A549 (cell line): Measurements from ENCODE around the gene HDAC2. TPM values are rescaled to one million over a fixed set of nuclear protein-coding genes. Genes with fewer than 3 reads are reported as not detected.

Source experiments
- ATAC-seq, 2 experiments: fragments of 200-7000 bp in 1 of 2; fragments of >200 bp in 1 of 2; cut with Nextera tagmentation in 1 of 2; cut with Tn5 transposase in 1 of 2; 3 replicates each; pipeline versions ENCODE4 v1.8.0 to v1.9.1; 2018 to 2020; ENCODE audit warnings: mild to moderate bottlenecking in 1 of 2, moderate library complexity in 1 of 2
- CTCF ChIA-PET: fragments of 300-600 bp; sonication (Branson Sonifier 250); formaldehyde crosslinking; extraction: SDS; loops from one replicate; lab custom pipeline; 2021; ENCODE audit warnings: antibody characterized with exemption, inconsistent platforms; lab: Yijun Ruan, JAX
- POLR2A ChIA-PET: fragments of 350-600 bp; formaldehyde crosslinking; extraction: SDS; loops from one replicate; lab custom pipeline; 2021; ENCODE audit warnings: antibody characterized with exemption, inconsistent platforms; lab: Yijun Ruan, JAX
- DNase-seq, 2 experiments: peaks; one replicate each; pipeline versions ENCODE4 v3.0.0 to v3.0.0-alpha.2; 2011 to 2016; ENCODE audit warnings: low read depth in 1 of 2, low spot score in 1 of 2
- FAIRE-seq: peaks from 2 replicates; lab custom pipeline; 2011; peaks lifted over from hg19 to GRCh38; lab: Jason Lieb, UNC
- H3K27ac ChIP-seq, 2 experiments: fragments of >200 bp; sonication (Bioruptor Twin); formaldehyde crosslinking; 3 replicates each; pipeline ENCODE4 v1.5.1; 2016 to 2017
- H3K4me1 ChIP-seq: fragments of >200 bp; sonication (Bioruptor Twin); formaldehyde crosslinking; 3 replicates; pipeline ENCODE4 v1.6.1; 2016
- H3K4me2 ChIP-seq: fragments of >200 bp; sonication (Bioruptor Twin); formaldehyde crosslinking; 3 replicates; pipeline ENCODE4 v1.6.1; 2016
- H3K4me3 ChIP-seq: fragments of >200 bp; sonication (Bioruptor Twin); formaldehyde crosslinking; 3 replicates; pipeline ENCODE4 v1.5.1; 2016
- H3K9me3 ChIP-seq: fragments of >200 bp; sonication (Bioruptor Twin); formaldehyde crosslinking; 3 replicates; pipeline ENCODE4 v1.6.1; 2016
- ATOH8 ChIP-seq: fragments of 250-450 bp; sonication (Bioruptor Pico); IDR thresholded peaks from 2 replicates; pipeline ENCODE4 v1.5.0; 2020; ENCODE audit warnings: low read depth, mild to moderate bottlenecking, moderate library complexity
- CEBPB ChIP-seq, 2 experiments: fragments of >200 bp in 1 of 2; sonication (Bioruptor Twin) in 1 of 2; formaldehyde crosslinking in 1 of 2; IDR thresholded peaks; 2 replicates each; pipeline ENCODE4 v1.6.1; 2012 to 2016
- CHD2 ChIP-seq: fragments of 150-350 bp; IDR thresholded peaks from 2 replicates; pipeline ENCODE4 v1.6.1; 2014; ENCODE audit warnings: low read length; ENCODE audit not compliant: partially characterized antibody
- HOXA7 ChIP-seq: fragments of 250-450 bp; sonication (Bioruptor Pico); IDR thresholded peaks from 2 replicates; pipeline ENCODE4 v1.5.0; 2020; ENCODE audit warnings: mild to moderate bottlenecking, moderate library complexity
- JUNB ChIP-seq: fragments of >200 bp; sonication (Bioruptor Twin); formaldehyde crosslinking; IDR thresholded peaks from 2 replicates; pipeline ENCODE4 v1.6.1; 2016
- KDM5A ChIP-seq: fragments of 200-600 bp; sonication (generic); IDR thresholded peaks from 2 replicates; pipeline ENCODE4 v1.6.1; 2016; ENCODE audit warnings: antibody characterized with exemption, mild to moderate bottlenecking
- MAX ChIP-seq: IDR thresholded peaks from 2 replicates; pipeline ENCODE4 v1.6.1; 2012
- MYC ChIP-seq: IDR thresholded peaks from 2 replicates; pipeline ENCODE4 v1.6.1; 2012; ENCODE audit warnings: mild to moderate bottlenecking, inconsistent platforms, low read length, improper control_type of control experiment, borderline replicate concordance
- NPAS2 ChIP-seq: fragments of 250-450 bp; sonication (Bioruptor Pico); IDR thresholded peaks from 2 replicates; pipeline ENCODE4 v1.8.0; 2022; ENCODE audit warnings: mild to moderate bottlenecking, moderate library complexity, borderline replicate concordance
- NR3C1 ChIP-seq: fragments of >200 bp; sonication (Bioruptor Twin); formaldehyde crosslinking; IDR thresholded peaks from 3 replicates; pipeline ENCODE4 v1.6.1; 2017
- POLR2A ChIP-seq: IDR thresholded peaks from 2 replicates; pipeline ENCODE4 v1.6.1; 2012; ENCODE audit warnings: mild to moderate bottlenecking, low read length
- TP53 ChIP-seq: fragments of 250-450 bp; sonication (Bioruptor Pico); IDR thresholded peaks from 2 replicates; pipeline ENCODE4 v1.5.0; 2021; ENCODE audit warnings: mild to moderate bottlenecking, moderate library complexity
- WGBS: methylation state at CpG from one replicate; pipeline ENCODE4 v1.1.6; 2017; ENCODE audit errors: missing lambda C conversion rate; 5-methylcytosine and 5-hydroxymethylcytosine counted together
- polyA plus RNA-seq, 4 experiments: library from polyadenylated mRNA; depleted of rRNA in 3 of 4; stranded (reverse); fragments of >200 nt; fragmentation: RNase III in 1 of 4; extraction: RNeasy Plus Mini Kit Qiagen cat#74134 plus additional on column Dnase treatment in 1 of 4; gene quantifications; 2 replicates in 3 of 4; 3 replicates in 1 of 4; pipeline ENCODE4 v1.2.3, GENCODE V29; 2011 to 2017
- TF ChIP-seq, protein P1 (sequence below): fragments of 150-350 bp; IDR thresholded peaks from 2 replicates; pipeline ENCODE4 v1.6.1; 2014; ENCODE audit warnings: low read depth, mild to moderate bottlenecking, low read length
- TF ChIP-seq, protein P2 (sequence below): IDR thresholded peaks from 2 replicates; pipeline ENCODE4 v1.6.1; 2012; ENCODE audit warnings: low read depth, borderline replicate concordance
- TF ChIP-seq, protein P3 (sequence below): fragments of 250-450 bp; sonication (Bioruptor Pico); IDR thresholded peaks from 2 replicates; pipeline ENCODE4 v1.5.0; 2021; ENCODE audit warnings: mild to moderate bottlenecking, moderate library complexity, borderline replicate concordance
- TF ChIP-seq, protein P4 (sequence below): fragments of 200-600 bp; sonication (generic); IDR thresholded peaks from 2 replicates; pipeline ENCODE4 v1.6.1; 2016; ENCODE audit warnings: antibody characterized with exemption, mild to moderate bottlenecking, moderate library complexity

HDAC2 gene
- polyA plus RNA-seq, 2 of the 4 experiments (the other 2 are of a cell fraction), result 103 to 183 TPM

DNA sequence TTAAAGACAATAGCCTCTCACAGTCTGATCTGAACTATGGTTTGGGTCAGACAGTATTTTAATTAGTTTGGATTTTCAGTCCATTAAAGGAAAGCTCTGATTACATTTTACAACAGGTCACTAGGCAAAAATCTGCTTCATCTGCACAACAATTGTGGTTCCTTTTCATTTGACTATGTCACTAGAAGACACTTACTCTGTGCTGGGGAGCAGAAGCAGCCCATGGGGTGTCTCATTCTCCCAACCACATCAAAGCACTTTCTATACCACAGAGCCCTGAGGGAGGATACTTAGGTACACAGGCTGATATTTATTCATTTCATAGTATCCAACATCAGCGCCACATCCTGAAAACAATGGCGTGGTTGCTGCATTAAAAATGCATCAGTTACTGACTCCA, 36.6 kb upstream of the HDAC2 start:
- Histone ChIP-seq H3K4me1 (no peaks in the 10 kb centered on the region), H3K9me3 (no peaks in the 10 kb centered on the region), H3K4me2 (no peak overlapping the region), H3K27ac (no peak overlapping the region), H3K4me3 (no peak overlapping the region)
- WGBS, result 75% methylated on average over 2 of the region's 2 CpGs
- TF ChIP-seq POLR2A (no peak), JUNB (no peak)
- ATAC-seq (no peak), DNase-seq (no peak), FAIRE-seq (no peak)
- CTCF ChIA-PET, result no interaction called here
- POLR2A ChIA-PET, result no interaction called here

- ATAC-seq, result no peak
- no peak overlapping the region for H3K4me2 ChIP-seq
- no peaks in the 10 kb centered on the region for H3K9me3 ChIP-seq
- ChIA-PET POLR2A (no interaction called here), CTCF (no interaction called here)
- H3K27ac ChIP-seq, result no peak overlapping the region
- DNase-seq, result no peak
- peaks cover 14% of the 10 kb centered on the region; the same call in 1 of the 3 replicates for H3K4me1 ChIP-seq
- H3K4me3 ChIP-seq, result no peak overlapping the region
- TF ChIP-seq NPAS2 (CRISPR knock-in tag) (no peak), MYC (no peak), KDM5A (no peak), MAX (no peak), CHD2 (no peak), TP53 (CRISPR knock-in tag) (no peak), ATOH8 (CRISPR knock-in tag) (no peak), CEBPB (IDR thresholded peaks at IDR 0.05) (no peak), HOXA7 (CRISPR knock-in tag) (no peak), NR3C1 (no peak)
- TF ChIP-seq, protein P1, sequence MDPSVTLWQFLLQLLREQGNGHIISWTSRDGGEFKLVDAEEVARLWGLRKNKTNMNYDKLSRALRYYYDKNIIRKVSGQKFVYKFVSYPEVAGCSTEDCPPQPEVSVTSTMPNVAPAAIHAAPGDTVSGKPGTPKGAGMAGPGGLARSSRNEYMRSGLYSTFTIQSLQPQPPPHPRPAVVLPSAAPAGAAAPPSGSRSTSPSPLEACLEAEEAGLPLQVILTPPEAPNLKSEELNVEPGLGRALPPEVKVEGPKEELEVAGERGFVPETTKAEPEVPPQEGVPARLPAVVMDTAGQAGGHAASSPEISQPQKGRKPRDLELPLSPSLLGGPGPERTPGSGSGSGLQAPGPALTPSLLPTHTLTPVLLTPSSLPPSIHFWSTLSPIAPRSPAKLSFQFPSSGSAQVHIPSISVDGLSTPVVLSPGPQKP, result no peak
- TF ChIP-seq, protein P2, sequence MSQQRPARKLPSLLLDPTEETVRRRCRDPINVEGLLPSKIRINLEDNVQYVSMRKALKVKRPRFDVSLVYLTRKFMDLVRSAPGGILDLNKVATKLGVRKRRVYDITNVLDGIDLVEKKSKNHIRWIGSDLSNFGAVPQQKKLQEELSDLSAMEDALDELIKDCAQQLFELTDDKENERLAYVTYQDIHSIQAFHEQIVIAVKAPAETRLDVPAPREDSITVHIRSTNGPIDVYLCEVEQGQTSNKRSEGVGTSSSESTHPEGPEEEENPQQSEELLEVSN, result no peak
- TF ChIP-seq, protein P3, sequence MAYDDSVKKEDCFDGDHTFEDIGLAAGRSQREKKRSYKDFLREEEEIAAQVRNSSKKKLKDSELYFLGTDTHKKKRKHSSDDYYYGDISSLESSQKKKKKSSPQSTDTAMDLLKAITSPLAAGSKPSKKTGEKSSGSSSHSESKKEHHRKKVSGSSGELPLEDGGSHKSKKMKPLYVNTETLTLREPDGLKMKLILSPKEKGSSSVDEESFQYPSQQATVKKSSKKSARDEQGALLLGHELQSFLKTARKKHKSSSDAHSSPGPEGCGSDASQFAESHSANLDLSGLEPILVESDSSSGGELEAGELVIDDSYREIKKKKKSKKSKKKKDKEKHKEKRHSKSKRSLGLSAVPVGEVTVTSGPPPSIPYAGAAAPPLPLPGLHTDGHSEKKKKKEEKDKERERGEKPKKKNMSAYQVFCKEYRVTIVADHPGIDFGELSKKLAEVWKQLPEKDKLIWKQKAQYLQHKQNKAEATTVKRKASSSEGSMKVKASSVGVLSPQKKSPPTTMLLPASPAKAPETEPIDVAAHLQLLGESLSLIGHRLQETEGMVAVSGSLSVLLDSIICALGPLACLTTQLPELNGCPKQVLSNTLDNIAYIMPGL (CRISPR knock-in tag), result no peak
- TF ChIP-seq, protein P4, sequence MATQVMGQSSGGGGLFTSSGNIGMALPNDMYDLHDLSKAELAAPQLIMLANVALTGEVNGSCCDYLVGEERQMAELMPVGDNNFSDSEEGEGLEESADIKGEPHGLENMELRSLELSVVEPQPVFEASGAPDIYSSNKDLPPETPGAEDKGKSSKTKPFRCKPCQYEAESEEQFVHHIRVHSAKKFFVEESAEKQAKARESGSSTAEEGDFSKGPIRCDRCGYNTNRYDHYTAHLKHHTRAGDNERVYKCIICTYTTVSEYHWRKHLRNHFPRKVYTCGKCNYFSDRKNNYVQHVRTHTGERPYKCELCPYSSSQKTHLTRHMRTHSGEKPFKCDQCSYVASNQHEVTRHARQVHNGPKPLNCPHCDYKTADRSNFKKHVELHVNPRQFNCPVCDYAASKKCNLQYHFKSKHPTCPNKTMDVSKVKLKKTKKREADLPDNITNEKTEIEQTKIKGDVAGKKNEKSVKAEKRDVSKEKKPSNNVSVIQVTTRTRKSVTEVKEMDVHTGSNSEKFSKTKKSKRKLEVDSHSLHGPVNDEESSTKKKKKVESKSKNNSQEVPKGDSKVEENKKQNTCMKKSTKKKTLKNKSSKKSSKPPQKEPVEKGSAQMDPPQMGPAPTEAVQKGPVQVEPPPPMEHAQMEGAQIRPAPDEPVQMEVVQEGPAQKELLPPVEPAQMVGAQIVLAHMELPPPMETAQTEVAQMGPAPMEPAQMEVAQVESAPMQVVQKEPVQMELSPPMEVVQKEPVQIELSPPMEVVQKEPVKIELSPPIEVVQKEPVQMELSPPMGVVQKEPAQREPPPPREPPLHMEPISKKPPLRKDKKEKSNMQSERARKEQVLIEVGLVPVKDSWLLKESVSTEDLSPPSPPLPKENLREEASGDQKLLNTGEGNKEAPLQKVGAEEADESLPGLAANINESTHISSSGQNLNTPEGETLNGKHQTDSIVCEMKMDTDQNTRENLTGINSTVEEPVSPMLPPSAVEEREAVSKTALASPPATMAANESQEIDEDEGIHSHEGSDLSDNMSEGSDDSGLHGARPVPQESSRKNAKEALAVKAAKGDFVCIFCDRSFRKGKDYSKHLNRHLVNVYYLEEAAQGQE, result no peak
- FAIRE-seq, result no peak
Observed at GRCh38 chr6:114001354-114001753, 30.4 kb upstream of the HDAC2 start.
